ENCODE results near the gene FBXW12.

The FBXW12 gene

GRCh38 chr3:48353987-48354386, 18.0 kb upstream of the FBXW12 start:
- no peak overlapping the region for H3K4me3 ChIP-seq (ENCODE audit: low read depth, low read length)
- TF ChIP-seq CTCF (IDR thresholded peaks at IDR 0.05; ENCODE audit: low read depth, low read length) (no peak), POLR2A (IDR thresholded peaks at IDR 0.05; ENCODE audit: extremely low read depth, insufficient read length) (no peak), MAX (IDR thresholded peaks at IDR 0.05; ENCODE audit: low read depth, low read length) (no peak)
- DNase-seq (ENCODE audit: low read depth): no peak

- DNase-seq (ENCODE audit: low read depth): no peak
- no peak overlapping the region for H3K4me3 ChIP-seq (ENCODE audit: low read depth, low read length)
- TF ChIP-seq POLR2A (IDR thresholded peaks at IDR 0.05; ENCODE audit: extremely low read depth, insufficient read length) (no peak), CTCF (IDR thresholded peaks at IDR 0.05; ENCODE audit: low read depth, low read length) (no peak)
Observed at GRCh38 chr3:48356419-48356818, 15.6 kb upstream of the FBXW12 start.

GRCh38 chr3:48361928-48362327, 10.1 kb upstream of the FBXW12 start:
- H3K4me3 ChIP-seq (ENCODE audit: low read depth, low read length): no peak overlapping the region
- no peak for TF ChIP-seq POLR2A (IDR thresholded peaks at IDR 0.05; ENCODE audit: extremely low read depth, insufficient read length)
- no peak for TF ChIP-seq MAX (IDR thresholded peaks at IDR 0.05; ENCODE audit: low read depth, low read length)
- TF ChIP-seq MYC (IDR thresholded peaks at IDR 0.05; ENCODE audit: low read depth, low read length): no peak
- TF ChIP-seq CTCF (IDR thresholded peaks at IDR 0.05; ENCODE audit: low read depth, low read length): no peak
- no peak for DNase-seq (ENCODE audit: low read depth)

- no peak for DNase-seq (ENCODE audit: low read depth)
- TF ChIP-seq MAX (IDR thresholded peaks at IDR 0.05; ENCODE audit: low read depth, low read length) (no peak), MYC (IDR thresholded peaks at IDR 0.05; ENCODE audit: low read depth, low read length) (no peak), CTCF (IDR thresholded peaks at IDR 0.05; ENCODE audit: low read depth, low read length) (no peak), POLR2A (IDR thresholded peaks at IDR 0.05; ENCODE audit: extremely low read depth, insufficient read length) (no peak)
- no peak overlapping the region for H3K4me3 ChIP-seq (ENCODE audit: low read depth, low read length)
Observed at GRCh38 chr3:48364840-48365239, 7.2 kb upstream of the FBXW12 start.

- TF ChIP-seq POLR2A (IDR thresholded peaks at IDR 0.05; ENCODE audit: extremely low read depth, insufficient read length): no peak
- TF ChIP-seq MAX (IDR thresholded peaks at IDR 0.05; ENCODE audit: low read depth, low read length): no peak
- no peak for TF ChIP-seq MYC (IDR thresholded peaks at IDR 0.05; ENCODE audit: low read depth, low read length)
- TF ChIP-seq CTCF (IDR thresholded peaks at IDR 0.05; ENCODE audit: low read depth, low read length): no peak
- DNase-seq (ENCODE audit: low read depth): no peak
- no peak overlapping the region for H3K4me3 ChIP-seq (ENCODE audit: low read depth, low read length)
Observed at GRCh38 chr3:48367201-48367600, 4.8 kb upstream of the FBXW12 start.

GRCh38 chr3:48369693-48370332, 2.2 kb upstream of the FBXW12 start:
- no peak for DNase-seq (ENCODE audit: low read depth)
- H3K4me3 ChIP-seq (ENCODE audit: low read depth, low read length): no peak overlapping the region
- no peak for TF ChIP-seq POLR2A (IDR thresholded peaks at IDR 0.05; ENCODE audit: extremely low read depth, insufficient read length)
- TF ChIP-seq CTCF (IDR thresholded peaks at IDR 0.05; ENCODE audit: low read depth, low read length): no peak
- no peak for TF ChIP-seq MAX (IDR thresholded peaks at IDR 0.05; ENCODE audit: low read depth, low read length)
- no peak for TF ChIP-seq MYC (IDR thresholded peaks at IDR 0.05; ENCODE audit: low read depth, low read length)
